ENCODE results near the gene LRRC4C. TPM values are rescaled to one million over a fixed set of nuclear protein-coding genes. Genes with fewer than 3 reads are reported as not detected.
"Not testable (repeated sequence)": the region's sequence is repeated elsewhere in the genome, so short reads cannot be mapped to it uniquely, and the experiment has no call there.

The LRRC4C gene
- total and polyA plus RNA-seq, 4 donors: 0.33 to 5.3 (median 0.43) TPM

DNA sequence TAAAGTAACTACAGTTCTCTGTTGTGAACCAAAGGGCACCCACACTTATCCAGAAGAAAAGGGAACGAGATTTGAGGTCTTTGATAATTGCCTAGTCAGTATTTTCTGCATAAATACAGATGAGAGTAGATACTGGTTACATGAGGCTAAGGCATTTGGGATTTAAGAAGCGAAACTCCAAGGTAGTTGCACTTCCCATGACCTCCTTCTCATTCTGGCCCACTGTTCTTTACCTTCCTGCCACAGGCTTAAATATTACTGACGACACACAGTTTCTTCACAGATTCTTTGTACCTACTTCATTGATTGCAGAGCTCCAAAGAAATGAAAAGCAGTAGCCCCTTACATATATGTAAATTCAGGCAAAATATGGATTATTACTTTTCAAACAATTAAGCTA is 915.3 kb downstream of the LRRC4C start:
- H3K27me3 ChIP-seq (ENCODE audit: control insufficient read depth in 3 of 3, insufficient read depth in 3 of 3, low read length in 2 of 3): no peaks in the 10 kb centered on the region
- no peaks in the 10 kb centered on the region for H3K4me1 ChIP-seq (ENCODE audit: control insufficient read depth in 5 of 5, insufficient read depth in 5 of 5, low read length in 5 of 5)
- H3K27ac ChIP-seq (ENCODE audit: low read depth in 1 of 2, low read length in 1 of 2): no peak overlapping the region
- DNase-seq (no peak), ATAC-seq (ENCODE audit: insufficient read depth, low FRiP score) (no peak)
- no peak overlapping the region for H3K4me3 ChIP-seq
- no peak overlapping the region for H3K9ac ChIP-seq (ENCODE audit: insufficient read depth in 1 of 2, low read length in 2 of 2)
- TF ChIP-seq, protein P1, sequence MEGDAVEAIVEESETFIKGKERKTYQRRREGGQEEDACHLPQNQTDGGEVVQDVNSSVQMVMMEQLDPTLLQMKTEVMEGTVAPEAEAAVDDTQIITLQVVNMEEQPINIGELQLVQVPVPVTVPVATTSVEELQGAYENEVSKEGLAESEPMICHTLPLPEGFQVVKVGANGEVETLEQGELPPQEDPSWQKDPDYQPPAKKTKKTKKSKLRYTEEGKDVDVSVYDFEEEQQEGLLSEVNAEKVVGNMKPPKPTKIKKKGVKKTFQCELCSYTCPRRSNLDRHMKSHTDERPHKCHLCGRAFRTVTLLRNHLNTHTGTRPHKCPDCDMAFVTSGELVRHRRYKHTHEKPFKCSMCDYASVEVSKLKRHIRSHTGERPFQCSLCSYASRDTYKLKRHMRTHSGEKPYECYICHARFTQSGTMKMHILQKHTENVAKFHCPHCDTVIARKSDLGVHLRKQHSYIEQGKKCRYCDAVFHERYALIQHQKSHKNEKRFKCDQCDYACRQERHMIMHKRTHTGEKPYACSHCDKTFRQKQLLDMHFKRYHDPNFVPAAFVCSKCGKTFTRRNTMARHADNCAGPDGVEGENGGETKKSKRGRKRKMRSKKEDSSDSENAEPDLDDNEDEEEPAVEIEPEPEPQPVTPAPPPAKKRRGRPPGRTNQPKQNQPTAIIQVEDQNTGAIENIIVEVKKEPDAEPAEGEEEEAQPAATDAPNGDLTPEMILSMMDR (IDR thresholded peaks at IDR 0.05; ENCODE audit: control extremely low read depth, extremely low read depth): no peak
- no peaks in the 10 kb centered on the region for H3K36me3 ChIP-seq (ENCODE audit: control insufficient read depth in 4 of 4, insufficient read depth in 4 of 4, low read length in 4 of 4)
- H3K9me3 ChIP-seq (ENCODE audit: control insufficient read depth in 4 of 4, insufficient read depth in 3 of 4, low read length in 3 of 4): no peaks in the 10 kb centered on the region
- 68 to 70% methylated on average over 3 of the region's 3 CpGs for WGBS, 2 donors

DNA sequence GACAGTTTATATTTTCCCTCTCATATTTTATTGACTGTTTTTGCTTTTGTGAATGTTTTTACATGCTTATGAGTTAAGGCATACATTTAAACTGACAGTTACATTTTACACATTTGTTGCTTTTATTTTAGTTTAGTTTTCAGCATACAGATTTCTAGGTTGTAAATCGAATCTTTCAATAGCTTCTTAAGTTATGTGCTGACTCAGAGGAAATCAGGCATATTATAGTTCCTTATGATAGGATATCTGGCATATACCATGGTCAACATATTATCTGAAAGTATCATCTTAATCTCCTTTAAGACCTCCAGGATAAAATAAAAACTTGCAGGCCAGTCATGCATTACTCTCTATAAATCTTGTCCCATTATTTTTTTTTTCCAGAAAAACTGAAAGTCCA is 916.6 kb downstream of the LRRC4C start:
- H3K9me3 ChIP-seq (ENCODE audit: control insufficient read depth in 4 of 4, insufficient read depth in 3 of 4, low read length in 3 of 4): no peaks in the 10 kb centered on the region
- H3K27ac ChIP-seq (ENCODE audit: low read depth in 1 of 2, low read length in 1 of 2): no peak overlapping the region
- WGBS, 2 donors: 81 to 82% methylated on average over 1 of the region's 1 CpG
- H3K9ac ChIP-seq (ENCODE audit: insufficient read depth in 1 of 2, low read length in 2 of 2): no peak overlapping the region
- H3K36me3 ChIP-seq (ENCODE audit: control insufficient read depth in 4 of 4, insufficient read depth in 4 of 4, low read length in 4 of 4): no peaks in the 10 kb centered on the region
- H3K4me1 ChIP-seq (ENCODE audit: control insufficient read depth in 5 of 5, insufficient read depth in 5 of 5, low read length in 5 of 5): no peaks in the 10 kb centered on the region
- H3K27me3 ChIP-seq (ENCODE audit: control insufficient read depth in 3 of 3, insufficient read depth in 3 of 3, low read length in 2 of 3): no peaks in the 10 kb centered on the region
- DNase-seq (no peak), ATAC-seq (ENCODE audit: insufficient read depth, low FRiP score) (no peak)
- H3K4me3 ChIP-seq: no peak overlapping the region
- TF ChIP-seq, protein P1 (IDR thresholded peaks at IDR 0.05; ENCODE audit: control extremely low read depth, extremely low read depth): no peak

DNA sequence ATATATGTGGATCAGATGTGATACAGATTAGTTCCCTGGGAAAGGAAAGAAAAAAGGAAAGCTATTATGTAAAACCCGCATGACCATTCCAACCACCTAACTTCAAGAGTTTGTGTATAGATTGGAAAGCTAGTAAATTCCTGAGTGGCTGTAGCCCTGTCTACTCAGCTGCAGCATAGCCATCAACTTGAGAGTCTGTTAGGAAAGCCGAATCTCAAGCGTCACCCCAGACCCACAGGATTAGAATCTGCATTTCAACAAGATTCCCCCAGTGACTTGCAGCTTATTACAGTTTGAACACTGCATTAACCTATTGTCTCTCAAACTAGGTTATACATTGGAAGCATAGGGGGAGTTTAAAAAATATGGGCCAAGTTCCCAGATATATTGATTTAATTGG is 921.7 kb downstream of the LRRC4C start:
- H3K4me1 ChIP-seq (ENCODE audit: control insufficient read depth in 5 of 5, insufficient read depth in 5 of 5, low read length in 5 of 5): no peaks in the 10 kb centered on the region
- peak in 1 of 3 donors; percentile 2 for DNase-seq
- no peak for ATAC-seq (ENCODE audit: insufficient read depth, low FRiP score)
- no peak overlapping the region for H3K9ac ChIP-seq (ENCODE audit: insufficient read depth in 1 of 2, low read length in 2 of 2)
- no peaks in the 10 kb centered on the region for H3K36me3 ChIP-seq (ENCODE audit: control insufficient read depth in 4 of 4, insufficient read depth in 4 of 4, low read length in 4 of 4)
- TF ChIP-seq, protein P1 (IDR thresholded peaks at IDR 0.05; ENCODE audit: control extremely low read depth, extremely low read depth): no peak
- H3K9me3 ChIP-seq (ENCODE audit: control insufficient read depth in 4 of 4, insufficient read depth in 3 of 4, low read length in 3 of 4): no peaks in the 10 kb centered on the region
- no peak overlapping the region for H3K4me3 ChIP-seq
- H3K27ac ChIP-seq (ENCODE audit: low read depth in 1 of 2, low read length in 1 of 2): no peak overlapping the region
- no peaks in the 10 kb centered on the region for H3K27me3 ChIP-seq (ENCODE audit: control insufficient read depth in 3 of 3, insufficient read depth in 3 of 3, low read length in 2 of 3)
- WGBS, 2 donors: 67 to 79% methylated on average over 3 of the region's 3 CpGs

DNA sequence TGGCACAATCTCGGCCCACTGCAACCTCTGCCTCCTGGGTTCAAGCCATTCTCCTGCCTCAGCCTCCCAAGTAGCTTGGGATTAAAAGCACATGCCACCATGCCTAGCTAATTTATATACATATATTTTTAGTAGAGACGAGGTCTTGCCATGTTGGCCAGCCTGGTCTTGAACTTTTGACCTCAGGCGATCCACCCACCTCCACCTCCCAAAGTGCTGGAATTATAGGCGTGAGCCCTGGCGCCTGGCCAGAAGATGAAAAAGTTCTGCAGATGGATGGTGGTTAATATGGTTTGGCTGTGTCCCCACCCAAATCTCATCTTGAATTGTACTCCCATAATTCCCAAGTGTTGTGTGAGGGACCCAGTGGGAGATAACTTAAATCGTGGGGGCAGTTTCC is 937.4 kb downstream of the LRRC4C start:
- not testable (repeated sequence) for H3K27me3 ChIP-seq (ENCODE audit: control insufficient read depth in 3 of 3, insufficient read depth in 3 of 3, low read length in 2 of 3); H3K27ac ChIP-seq (ENCODE audit: low read depth in 1 of 2, low read length in 1 of 2); H3K9me3 ChIP-seq (ENCODE audit: control insufficient read depth in 4 of 4, insufficient read depth in 3 of 4, low read length in 3 of 4); DNase-seq; H3K36me3 ChIP-seq (ENCODE audit: control insufficient read depth in 4 of 4, insufficient read depth in 4 of 4, low read length in 4 of 4); ATAC-seq (ENCODE audit: insufficient read depth, low FRiP score); H3K9ac ChIP-seq (ENCODE audit: insufficient read depth in 1 of 2, low read length in 2 of 2); H3K4me1 ChIP-seq (ENCODE audit: control insufficient read depth in 5 of 5, insufficient read depth in 5 of 5, low read length in 5 of 5); H3K4me3 ChIP-seq
- WGBS, 2 donors: 90 to 94% methylated on average over 6 of the region's 6 CpGs

Data from lung (tissue), 12 donors.